HG03558 (cell line): ENCODE measurements around the gene ADCY9.

ENCODE experiments used
- ATAC-seq: cut with Tn5 transposase; IDR thresholded peaks from one replicate; pipeline ENCODE4 v1.9.1; 2021; ENCODE audit warnings: moderate number of reproducible peaks; ENCODE audit not compliant: unreplicated experiment; ENCODE audit errors: extremely low read depth

ADCY9 gene

GRCh38 chr16:3986235-3986544, 130.1 kb downstream of the ADCY9 start:
- no peak for ATAC-seq

DNA sequence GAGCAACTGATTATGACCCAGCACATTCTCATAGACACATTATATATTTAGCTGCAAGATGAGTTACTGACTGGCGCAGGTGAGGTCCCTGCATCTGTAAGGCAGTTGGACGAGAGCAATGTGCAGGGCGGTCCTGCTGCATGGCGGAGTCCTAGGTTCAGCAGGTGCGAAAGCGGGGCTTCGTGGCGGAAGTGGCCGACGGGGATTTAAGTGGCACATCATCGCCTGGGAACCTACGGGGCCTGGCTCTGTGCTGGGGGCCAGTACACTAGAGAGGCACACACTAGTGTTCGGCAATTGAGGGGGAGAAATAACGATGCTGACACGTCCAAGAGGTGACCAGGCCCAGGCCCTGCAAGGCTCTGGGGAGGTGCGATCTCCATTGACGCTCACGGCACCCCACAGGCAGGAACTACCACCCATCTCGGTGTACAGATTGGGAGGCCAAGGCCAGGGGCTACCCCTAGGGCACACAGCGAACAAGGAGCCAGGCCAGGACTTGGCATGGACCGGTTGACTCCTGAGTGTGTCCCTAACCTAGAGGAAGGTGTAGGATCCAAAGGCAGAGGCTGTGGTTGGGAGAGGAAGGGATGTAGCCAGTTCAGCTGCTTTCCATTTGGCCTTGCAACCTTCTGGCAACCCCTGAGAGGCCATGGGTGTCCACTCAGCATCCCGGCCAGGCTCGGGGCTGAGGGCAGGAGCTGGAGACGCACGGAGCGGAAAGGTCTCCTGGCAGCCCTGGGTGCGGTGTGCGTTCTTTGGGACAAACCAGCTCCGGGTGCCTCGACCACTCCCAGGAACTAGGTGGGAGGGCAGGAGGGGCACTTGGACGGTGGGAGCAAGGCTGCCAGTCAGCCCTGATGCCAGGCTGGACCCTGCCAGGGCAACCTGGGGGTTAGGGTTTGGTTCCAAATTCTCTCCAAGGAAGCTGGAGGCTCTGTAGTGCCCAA, 131.9 kb downstream of the ADCY9 start:
- no peak for ATAC-seq

DNA sequence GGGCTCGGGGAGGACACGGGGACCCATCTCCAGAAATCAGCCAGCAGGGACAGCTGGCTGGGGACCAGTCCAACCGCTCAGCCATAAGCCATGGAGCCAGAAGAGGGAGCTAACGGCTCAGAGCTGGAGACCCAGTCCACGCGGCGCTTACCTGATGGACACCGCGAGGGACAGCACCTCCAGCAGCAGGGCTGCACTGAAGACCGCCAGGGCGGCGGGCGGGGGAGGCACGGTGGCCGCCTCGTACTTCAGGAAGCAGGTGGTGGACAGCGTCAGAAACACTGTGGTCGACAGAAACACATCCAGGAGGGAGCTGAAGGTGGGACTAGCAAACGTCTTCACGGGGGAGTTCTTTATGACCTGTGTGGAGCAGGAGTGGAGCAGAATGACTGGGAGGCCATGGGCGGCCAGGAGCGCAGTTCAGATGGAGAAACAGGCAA, 133.1 kb downstream of the ADCY9 start:
- ATAC-seq: no peak

DNA sequence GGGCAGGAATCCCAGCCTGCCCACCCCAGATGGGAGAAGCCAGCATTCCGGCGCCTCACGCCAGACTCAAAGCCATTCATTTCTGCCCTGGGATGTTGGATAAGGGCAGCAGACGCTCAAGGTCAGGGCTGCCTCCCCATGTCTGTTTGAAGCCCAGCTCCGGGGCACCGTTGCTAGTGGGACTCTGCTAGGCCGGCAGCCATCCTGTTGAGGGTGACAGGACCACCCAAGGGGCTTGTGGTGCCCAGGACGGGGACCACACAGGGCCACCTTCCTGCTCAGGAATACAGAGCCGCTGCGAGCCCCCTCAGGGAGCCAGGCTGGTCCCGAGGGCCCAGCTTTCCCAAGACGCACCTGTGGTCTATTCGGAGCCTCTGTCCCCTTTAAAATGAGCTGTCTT, 134.0 kb downstream of the ADCY9 start:
- no peak for ATAC-seq

GRCh38 chr16:3980253-3981111, 135.8 kb downstream of the ADCY9 start:
- no peak for ATAC-seq

DNA sequence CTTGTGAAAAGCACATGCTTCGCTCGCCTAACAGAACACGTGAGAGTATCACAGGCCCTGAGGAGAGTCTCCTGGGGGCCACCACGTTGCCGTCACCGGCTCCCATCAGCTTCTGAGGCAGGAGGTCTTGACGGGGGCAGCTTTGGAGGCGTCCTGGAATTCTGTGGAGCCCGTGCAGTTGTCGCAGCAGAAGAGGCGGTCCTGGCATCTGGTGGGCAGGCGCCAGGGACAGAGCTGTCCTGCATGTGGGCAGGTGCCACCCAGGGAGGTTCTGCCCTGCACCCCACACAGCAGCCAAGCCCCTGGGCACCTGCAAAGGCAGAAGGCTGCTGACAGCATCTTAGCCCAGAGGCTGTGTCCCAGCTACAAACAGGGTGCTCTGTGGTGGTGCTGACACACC, 136.7 kb downstream of the ADCY9 start:
- no peak for ATAC-seq

DNA sequence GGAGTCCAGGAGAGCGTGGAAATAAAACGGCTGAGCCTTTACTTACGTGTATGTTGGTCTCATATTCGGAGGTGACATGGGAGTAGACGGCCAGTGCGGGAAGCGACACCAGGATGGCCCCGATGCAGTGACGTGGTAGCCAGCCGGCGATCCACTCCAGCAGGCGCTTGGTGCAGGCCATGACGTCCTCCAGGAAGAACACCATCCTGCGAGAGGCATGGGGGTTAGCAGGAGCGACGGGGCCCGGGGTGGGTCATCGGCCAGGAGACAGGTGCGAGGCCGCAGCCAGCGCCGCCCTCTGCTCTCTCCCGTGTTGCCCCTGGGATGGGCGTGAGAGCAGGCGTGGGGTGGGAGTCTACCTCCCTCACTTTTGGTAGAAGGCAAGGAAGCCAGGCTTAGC, 137.2 kb downstream of the ADCY9 start:
- no peak for ATAC-seq

DNA sequence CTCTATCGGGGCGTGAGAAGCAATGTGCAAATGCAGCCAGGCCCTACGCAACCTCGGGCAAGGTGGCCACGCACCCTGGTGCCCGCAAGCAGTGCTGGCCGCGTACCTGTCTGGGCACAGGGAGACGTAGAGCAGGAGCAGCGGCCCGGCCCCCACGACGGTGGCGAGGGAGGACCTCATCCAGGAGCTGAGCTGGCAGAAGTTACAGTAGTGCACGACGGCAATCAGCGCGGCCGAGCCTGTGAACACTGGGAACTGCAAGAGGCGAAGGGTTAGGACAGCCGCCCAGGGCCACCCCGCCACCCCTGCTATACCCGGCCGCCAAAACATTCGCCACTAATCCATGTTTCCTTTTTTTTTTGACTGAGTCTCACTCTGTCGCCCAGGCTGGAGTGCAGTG, 138.9 kb downstream of the ADCY9 start:
- no peak for ATAC-seq

DNA sequence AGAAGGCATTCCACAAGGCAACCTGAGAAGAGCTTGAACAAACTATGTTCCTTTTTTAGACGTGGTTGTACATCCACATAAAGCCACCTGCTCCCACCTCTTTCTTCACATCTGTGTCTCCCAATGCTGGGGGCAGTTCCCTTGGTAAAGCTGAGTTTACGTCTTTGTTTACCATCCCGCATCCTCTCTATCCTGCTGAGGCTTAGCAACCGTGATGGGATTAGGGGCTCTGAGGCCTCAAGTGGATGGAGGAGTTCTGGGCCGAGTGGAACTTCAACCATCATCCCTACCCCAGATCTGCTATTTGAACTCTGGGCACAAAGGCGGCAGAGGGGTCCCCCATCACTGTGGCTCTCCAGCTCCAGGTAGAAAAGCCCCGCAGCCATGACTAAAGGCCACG, 141.5 kb downstream of the ADCY9 start:
- no peak for ATAC-seq

DNA sequence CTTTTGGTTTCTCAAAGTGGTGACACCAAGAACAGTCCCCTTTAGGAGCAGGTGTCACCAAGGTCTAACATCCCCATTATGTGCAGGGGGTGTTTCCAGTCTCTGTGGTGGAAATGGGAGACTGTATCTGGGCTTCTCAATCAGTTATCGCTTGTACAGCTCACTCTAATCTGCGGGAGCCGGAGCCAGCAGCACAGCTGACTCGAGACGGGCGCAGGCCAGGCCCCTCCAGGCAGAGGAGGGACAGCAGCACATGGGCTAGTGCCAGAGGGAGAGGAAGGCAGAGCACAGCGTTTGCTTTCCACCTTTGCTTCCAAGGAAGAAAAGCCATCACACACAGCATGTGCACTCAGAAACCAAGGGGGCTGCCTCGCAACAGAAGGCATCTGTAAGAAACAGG, 144.5 kb downstream of the ADCY9 start:
- ATAC-seq: no peak

- ATAC-seq: no peak
These were observed 145.0 kb downstream of the ADCY9 start for GRCh38 chr16:3971261-3971660.

- ATAC-seq: no peak
These were observed 147.7 kb downstream of the ADCY9 start for GRCh38 chr16:3968551-3968950.

- ATAC-seq: no peak
These were observed 149.6 kb downstream of the ADCY9 start for GRCh38 chr16:3966681-3967080.

DNA sequence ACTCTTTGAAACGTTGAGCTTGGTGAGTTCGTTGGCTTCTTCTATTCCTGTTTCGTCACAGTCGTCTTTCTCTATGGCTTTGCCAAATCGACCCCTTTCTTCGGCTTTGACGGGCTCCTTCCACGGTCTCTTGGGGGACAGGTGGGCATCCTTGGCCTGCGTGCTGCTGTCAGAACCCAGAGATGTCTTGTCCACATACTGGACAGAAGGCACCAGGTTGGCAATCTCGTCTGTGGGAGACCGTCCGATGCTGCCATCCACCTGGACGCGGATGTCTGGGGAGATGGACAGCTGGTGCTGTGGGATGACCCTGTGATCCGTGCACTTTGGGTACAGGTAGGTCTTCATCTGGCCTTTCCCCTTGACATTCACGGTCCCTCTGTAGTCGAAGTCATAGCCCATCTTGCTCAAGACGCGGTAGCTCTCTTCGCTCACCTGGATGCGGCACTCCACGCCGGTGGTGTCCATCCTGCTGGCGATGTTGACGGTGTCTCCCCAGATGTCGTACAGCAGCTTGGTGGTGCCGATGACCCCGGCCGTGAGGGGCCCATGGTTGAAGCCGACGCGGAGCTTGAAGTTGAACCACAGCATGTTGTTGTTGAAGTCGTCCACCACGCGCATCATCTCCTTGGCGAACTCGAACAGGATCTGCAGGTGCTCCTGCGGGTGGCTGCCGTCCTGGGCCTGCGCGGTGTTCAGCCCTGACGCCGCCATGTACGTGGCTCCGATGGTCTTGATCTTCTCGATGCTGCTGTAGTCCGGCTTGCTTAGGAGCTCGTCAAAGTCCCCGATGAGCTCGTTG, 150.3 kb downstream of the ADCY9 start:
- no peak for ATAC-seq

- ATAC-seq: no peak
These were observed 150.9 kb downstream of the ADCY9 start for GRCh38 chr16:3965306-3965705.

DNA sequence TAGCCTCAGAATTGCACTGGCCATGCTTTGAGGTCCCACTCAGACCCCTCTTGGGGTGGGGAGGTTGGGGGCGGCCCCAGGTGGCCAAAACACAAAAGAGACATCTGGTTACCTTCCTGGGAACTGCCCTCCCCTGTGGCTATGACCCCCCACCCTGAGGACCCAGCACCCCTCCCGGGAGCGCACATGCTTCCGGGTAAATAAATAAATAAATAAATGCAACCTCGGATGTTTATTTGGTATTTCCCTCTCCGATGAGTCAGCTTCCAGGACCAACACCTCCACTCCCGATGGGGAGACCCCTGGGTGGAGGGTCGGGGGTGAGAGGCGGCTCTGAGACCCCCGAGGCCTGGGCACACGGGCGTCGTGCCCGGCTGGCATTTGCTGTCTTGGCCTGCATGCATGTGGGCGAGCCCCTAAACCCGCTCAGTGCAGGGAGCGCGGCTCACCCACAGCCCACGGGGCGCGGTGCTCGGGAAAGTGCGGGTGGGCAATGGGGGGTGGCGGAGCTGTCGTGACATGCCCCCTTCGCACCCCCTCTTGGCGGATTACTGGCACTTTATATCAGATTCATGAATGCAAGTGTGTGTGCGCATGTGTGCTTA, 151.5 kb downstream of the ADCY9 start:
- no peak for ATAC-seq

GRCh38 chr16:3963886-3964685, 152.2 kb downstream of the ADCY9 start:
- no peak for ATAC-seq

DNA sequence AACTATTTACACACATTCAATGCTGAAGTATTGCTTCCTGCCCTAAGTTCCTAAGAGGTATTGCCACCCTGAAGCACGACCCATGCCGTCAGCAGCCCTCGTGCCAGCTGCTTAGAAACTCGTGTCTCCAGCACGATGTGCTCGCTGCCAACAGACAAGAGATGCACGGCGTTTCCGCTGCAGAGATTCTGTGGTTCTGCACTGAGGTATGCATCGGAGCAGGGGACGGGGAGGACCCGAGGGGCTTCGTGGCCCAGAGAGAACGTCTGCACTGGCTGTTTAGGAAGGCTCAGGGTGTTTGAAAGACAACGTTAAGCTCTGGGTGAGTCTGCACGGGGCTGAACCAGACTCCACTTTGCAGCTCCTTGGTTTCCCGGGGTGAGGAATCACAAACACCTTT, 153.0 kb downstream of the ADCY9 start:
- no peak for ATAC-seq

- no peak for ATAC-seq
These were observed 154.8 kb downstream of the ADCY9 start for GRCh38 chr16:3961449-3961849.
